Activated B cell treated with CpG ODN at 0.5 μM for 24 hours (primary cell): ENCODE data around the gene PSEN1. TPM values are rescaled to one million over a fixed set of nuclear protein-coding genes. Genes with fewer than 3 reads are reported as not detected.

Source experiments
- ATAC-seq: fragments of 200-7000 bp; cut with Tn5 transposase; one replicate; pipeline ENCODE4 v1.10.0; 2021; ENCODE audit warnings: low read depth, mild to moderate bottlenecking, moderate library complexity
- CTCF ChIA-PET: fragments of 350-600 bp; sonication (Branson Sonifier 250); formaldehyde crosslinking; loops from one replicate; lab custom pipeline; 2021; ENCODE audit warnings: antibody characterized with exemption; lab: Charles Lee
- POLR2A ChIA-PET: fragments of 350-600 bp; sonication (Branson Sonifier 250); formaldehyde crosslinking; loops from one replicate; lab custom pipeline; 2021; ENCODE audit warnings: antibody characterized with exemption; lab: Charles Lee
- DNase-seq: peaks from one replicate; pipeline ENCODE4 v3.0.0; 2022
- H3K27ac Mint-ChIP-seq: one replicate; pipeline ENCODE4 v1.8.0; 2020; ENCODE audit warnings: mixed read lengths
- H3K27me3 Mint-ChIP-seq: one replicate; pipeline ENCODE4 v1.8.0; 2021; ENCODE audit warnings: mixed read lengths
- H3K36me3 Mint-ChIP-seq: one replicate; pipeline ENCODE4 v1.8.0; 2021; ENCODE audit warnings: low read depth, mixed read lengths
- H3K4me1 Mint-ChIP-seq: one replicate; pipeline ENCODE4 v1.8.0; 2021; ENCODE audit warnings: mixed read lengths
- H3K4me3 Mint-ChIP-seq: one replicate; pipeline ENCODE4 v1.8.0; 2020; ENCODE audit warnings: mild to moderate bottlenecking, mixed read lengths
- H3K9me3 Mint-ChIP-seq: one replicate; pipeline ENCODE4 v1.8.0; 2020; ENCODE audit warnings: mixed read lengths
- intact Hi-C: fragments of 100-400 bp; cut with micrococcal nuclease; formaldehyde crosslinking; loops from one replicate; pipeline ENCODE4 v1.15.1; 2024
- total RNA-seq: library from RNA; stranded (reverse); gene quantifications from 2 replicates; pipeline ENCODE4 v1.2.3, GENCODE V29; 2022
- TF ChIP-seq, protein P1 (sequence below): fragments of 200-600 bp; IDR thresholded peaks from one replicate; pipeline ENCODE4 v1.8.0; 2022; ENCODE audit warnings: antibody characterized with exemption, mild to moderate bottlenecking

The PSEN1 gene
- total RNA-seq, 1 donor from 2014 or later, result 38.6 TPM

DNA sequence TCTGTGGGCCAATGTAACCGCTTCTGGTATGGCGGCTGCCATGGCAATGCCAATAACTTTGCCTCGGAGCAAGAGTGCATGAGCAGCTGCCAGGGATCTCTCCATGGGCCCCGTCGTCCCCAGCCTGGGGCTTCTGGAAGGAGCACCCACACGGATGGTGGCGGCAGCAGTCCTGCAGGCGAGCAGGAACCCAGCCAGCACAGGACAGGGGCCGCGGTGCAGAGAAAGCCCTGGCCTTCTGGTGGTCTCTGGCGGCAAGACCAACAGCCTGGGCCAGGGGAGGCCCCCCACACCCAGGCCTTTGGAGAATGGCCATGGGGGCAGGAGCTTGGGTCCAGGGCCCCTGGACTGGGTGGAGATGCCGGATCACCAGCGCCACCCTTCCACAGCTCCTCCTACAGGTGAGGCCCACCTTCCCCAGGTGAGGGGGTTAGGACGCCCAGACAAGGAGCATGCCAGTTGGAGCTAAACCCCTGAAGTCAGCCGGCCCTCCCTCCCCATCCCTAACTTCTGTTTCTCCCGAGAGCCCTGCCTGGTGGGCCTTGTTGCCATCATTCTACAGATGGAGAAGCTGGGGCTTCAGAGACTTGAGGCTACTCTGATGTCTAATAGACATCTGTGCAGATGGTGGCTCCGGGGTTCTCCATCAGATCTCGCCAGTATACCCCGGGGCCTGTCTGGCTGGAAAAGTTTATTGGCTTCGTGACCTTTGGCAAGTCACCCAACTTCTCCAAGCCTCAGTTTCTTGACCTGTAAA, 126.3 kb downstream of the PSEN1 start:
- Mint-ChIP-seq H3K4me3 (no peak overlapping the region), H3K9me3 (no peaks in the 10 kb centered on the region), H3K27ac (no peak overlapping the region), H3K27me3 (peaks cover 3% of the 10 kb centered on the region), H3K36me3 (no peaks in the 10 kb centered on the region), H3K4me1 (peaks cover 5% of the 10 kb centered on the region)
- intact Hi-C loops, result no loop called here
- ChIA-PET CTCF (interaction anchor here (0.7 kb wide), 1 partner anchor 826 kb away, joined by 3 read pairs; no protein-coding TSS in a partner anchor), POLR2A (interaction anchor here (0.6 kb wide), 1 partner anchor 210 kb away, joined by 3 read pairs; no protein-coding TSS in a partner anchor)
- ATAC-seq (no peak), DNase-seq (no peak)
- TF ChIP-seq, protein P1, sequence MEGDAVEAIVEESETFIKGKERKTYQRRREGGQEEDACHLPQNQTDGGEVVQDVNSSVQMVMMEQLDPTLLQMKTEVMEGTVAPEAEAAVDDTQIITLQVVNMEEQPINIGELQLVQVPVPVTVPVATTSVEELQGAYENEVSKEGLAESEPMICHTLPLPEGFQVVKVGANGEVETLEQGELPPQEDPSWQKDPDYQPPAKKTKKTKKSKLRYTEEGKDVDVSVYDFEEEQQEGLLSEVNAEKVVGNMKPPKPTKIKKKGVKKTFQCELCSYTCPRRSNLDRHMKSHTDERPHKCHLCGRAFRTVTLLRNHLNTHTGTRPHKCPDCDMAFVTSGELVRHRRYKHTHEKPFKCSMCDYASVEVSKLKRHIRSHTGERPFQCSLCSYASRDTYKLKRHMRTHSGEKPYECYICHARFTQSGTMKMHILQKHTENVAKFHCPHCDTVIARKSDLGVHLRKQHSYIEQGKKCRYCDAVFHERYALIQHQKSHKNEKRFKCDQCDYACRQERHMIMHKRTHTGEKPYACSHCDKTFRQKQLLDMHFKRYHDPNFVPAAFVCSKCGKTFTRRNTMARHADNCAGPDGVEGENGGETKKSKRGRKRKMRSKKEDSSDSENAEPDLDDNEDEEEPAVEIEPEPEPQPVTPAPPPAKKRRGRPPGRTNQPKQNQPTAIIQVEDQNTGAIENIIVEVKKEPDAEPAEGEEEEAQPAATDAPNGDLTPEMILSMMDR, result no peak

DNA sequence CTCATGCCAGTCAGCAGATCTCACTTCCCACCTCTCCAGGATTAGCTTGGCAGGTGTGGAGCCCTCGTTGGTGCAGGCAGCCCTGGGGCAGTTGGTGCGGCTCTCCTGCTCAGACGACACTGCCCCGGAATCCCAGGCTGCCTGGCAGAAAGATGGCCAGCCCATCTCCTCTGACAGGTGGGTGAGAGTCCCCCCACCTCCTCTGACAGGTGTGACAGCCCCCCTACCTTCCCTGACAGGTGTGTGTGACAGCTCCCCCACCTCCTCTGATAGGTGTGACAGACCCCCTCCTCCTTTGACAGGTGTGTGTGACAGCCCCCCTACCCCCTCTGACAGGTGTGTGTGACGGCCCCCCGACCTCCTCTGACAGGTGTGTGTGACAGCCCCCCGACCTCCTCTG, 127.3 kb downstream of the PSEN1 start:
- no peaks in the 10 kb centered on the region for H3K4me1 Mint-ChIP-seq
- ATAC-seq, result no peak
- H3K27me3 Mint-ChIP-seq, result peaks cover 2% of the 10 kb centered on the region
- intact Hi-C loops, result no loop called here
- DNase-seq, result no peak
- H3K9me3 Mint-ChIP-seq, result no peaks in the 10 kb centered on the region
- ChIA-PET CTCF (no interaction called here), POLR2A (interaction anchor here (0.5 kb wide), 1 partner anchor 9 kb away, joined by 3 read pairs; no protein-coding TSS in a partner anchor)
- no peak overlapping the region for H3K27ac Mint-ChIP-seq
- H3K36me3 Mint-ChIP-seq, result no peaks in the 10 kb centered on the region
- H3K4me3 Mint-ChIP-seq, result no peak overlapping the region
- TF ChIP-seq, protein P1, result no peak

GRCh38 chr14:73264080-73264884, 128.0 kb downstream of the PSEN1 start:
- H3K4me3 Mint-ChIP-seq, result no peak overlapping the region
- peaks cover 4% of the 10 kb centered on the region for H3K4me1 Mint-ChIP-seq

GRCh38 chr14:73264885-73265720, 128.8 kb downstream of the PSEN1 start:
- intact Hi-C loops, result no loop called here
- H3K4me1 Mint-ChIP-seq, result peaks cover 12% of the 10 kb centered on the region
- ChIA-PET POLR2A (no interaction called here), CTCF (no interaction called here)
- no peaks in the 10 kb centered on the region for H3K9me3 Mint-ChIP-seq
- DNase-seq (no peak), ATAC-seq (no peak)
- no peaks in the 10 kb centered on the region for H3K36me3 Mint-ChIP-seq
- TF ChIP-seq, protein P1, result no peak
- no peak overlapping the region for H3K27ac Mint-ChIP-seq
- H3K4me3 Mint-ChIP-seq, result no peak overlapping the region
- H3K27me3 Mint-ChIP-seq, result peaks cover 2% of the 10 kb centered on the region

More at GRCh38 chr14:73264080-73264884, 128.0 kb downstream of the PSEN1 start:
- DNase-seq, result no peak
- no peak for ATAC-seq
- POLR2A ChIA-PET, result no interaction called here
- intact Hi-C loops, result no loop called here
- Mint-ChIP-seq H3K27ac (no peak overlapping the region), H3K27me3 (peaks cover 2% of the 10 kb centered on the region), H3K9me3 (no peaks in the 10 kb centered on the region), H3K36me3 (no peaks in the 10 kb centered on the region)
- TF ChIP-seq, protein P1, result no peak
- CTCF ChIA-PET, result no interaction called here
